ENCODE results near the gene AP4E1.
"Not testable (repeated sequence)": the region's sequence is repeated elsewhere in the genome, so short reads cannot be mapped to it uniquely, and the experiment has no call there.

The AP4E1 gene

DNA sequence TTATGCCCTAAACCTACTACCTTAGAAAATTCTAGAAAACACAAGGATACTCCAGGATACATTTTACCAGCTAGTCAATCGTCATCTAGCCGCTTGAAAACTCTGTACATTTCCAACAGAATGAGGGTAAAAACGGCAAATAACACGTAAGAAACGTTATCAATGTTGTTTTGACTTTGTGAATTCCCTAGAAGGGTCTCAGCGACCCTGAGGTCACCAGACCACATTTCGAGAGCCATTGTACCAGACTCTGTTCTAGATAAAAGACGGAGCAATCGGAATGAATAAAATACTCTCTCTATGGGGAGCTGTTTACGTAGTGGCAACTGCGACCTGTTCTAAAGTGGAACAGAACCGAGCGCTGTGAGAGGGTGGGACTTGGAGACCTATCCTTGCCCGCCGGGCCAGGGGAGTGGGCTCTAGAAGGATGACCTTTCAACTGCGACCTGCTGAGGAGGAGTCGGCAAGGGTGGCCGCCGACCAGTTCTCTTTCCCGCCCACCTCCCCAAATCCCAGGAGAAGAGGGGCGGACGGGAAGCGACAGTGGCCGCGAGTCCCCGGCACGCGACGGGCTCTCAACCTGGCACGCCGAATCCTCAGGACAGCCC lies 778 bp upstream of the AP4E1 start:
- TF ChIP-seq, protein P1, sequence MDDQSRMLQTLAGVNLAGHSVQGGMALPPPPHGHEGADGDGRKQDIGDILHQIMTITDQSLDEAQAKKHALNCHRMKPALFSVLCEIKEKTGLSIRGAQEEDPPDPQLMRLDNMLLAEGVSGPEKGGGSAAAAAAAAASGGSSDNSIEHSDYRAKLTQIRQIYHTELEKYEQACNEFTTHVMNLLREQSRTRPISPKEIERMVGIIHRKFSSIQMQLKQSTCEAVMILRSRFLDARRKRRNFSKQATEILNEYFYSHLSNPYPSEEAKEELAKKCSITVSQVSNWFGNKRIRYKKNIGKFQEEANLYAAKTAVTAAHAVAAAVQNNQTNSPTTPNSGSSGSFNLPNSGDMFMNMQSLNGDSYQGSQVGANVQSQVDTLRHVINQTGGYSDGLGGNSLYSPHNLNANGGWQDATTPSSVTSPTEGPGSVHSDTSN (CRISPR knock-in tag; IDR thresholded peaks at IDR 0.05): peak; percentile 41; the same call in 1 of the 2 replicates
- peak; percentile 9 for TF ChIP-seq ZNF335 (tag by site-specific recombination; conservative IDR thresholded peaks at IDR 0.05)
- TF ChIP-seq ZNF514 (tag by site-specific recombination; IDR thresholded peaks at IDR 0.05): no peak
- TF ChIP-seq SP2 (tag by site-specific recombination; IDR thresholded peaks at IDR 0.05): 0 out of 2 replicates have a peak, but pooled peaks have one; percentile 7
- TF ChIP-seq ZNF341 (tag by site-specific recombination; IDR thresholded peaks at IDR 0.05; ENCODE audit: low read depth): 0 out of 2 replicates have a peak, but pooled peaks have one; percentile 10
- TF ChIP-seq SP3 (tag by site-specific recombination; IDR thresholded peaks at IDR 0.05): peak; percentile 37; the same call in 1 of the 2 replicates
- no peaks in the 10 kb centered on the region for H3K4me1 ChIP-seq (ENCODE audit: control insufficient read depth, insufficient read depth, low read length)
- CTCF ChIA-PET: interaction anchor here (0.5 to 0.6 kb wide), 3 partner anchors 132 to 546 kb away, joined by 3 read pairs; no protein-coding TSS in a partner anchor
- peak overlapping the region; percentile 78 for H3K4me3 ChIP-seq (ENCODE audit: low read depth, low read length)
- H3K9me3 ChIP-seq (ENCODE audit: control insufficient read depth, insufficient read depth, low read depth, low read length): no peaks in the 10 kb centered on the region
- H3K36me3 ChIP-seq (ENCODE audit: control insufficient read depth in 2 of 2, insufficient read depth in 1 of 2, low read length in 2 of 2): peaks cover 3 to 5% of the 10 kb centered on the region in 2 experiments; a peak in 2 of 3 replicates
- POLR2A ChIA-PET: no interaction called here
- H3K27ac ChIP-seq (ENCODE audit: extremely low read depth, low read depth, low read length): peak overlapping the region; percentile 64; the same call in 1 of the 2 replicates

DNA sequence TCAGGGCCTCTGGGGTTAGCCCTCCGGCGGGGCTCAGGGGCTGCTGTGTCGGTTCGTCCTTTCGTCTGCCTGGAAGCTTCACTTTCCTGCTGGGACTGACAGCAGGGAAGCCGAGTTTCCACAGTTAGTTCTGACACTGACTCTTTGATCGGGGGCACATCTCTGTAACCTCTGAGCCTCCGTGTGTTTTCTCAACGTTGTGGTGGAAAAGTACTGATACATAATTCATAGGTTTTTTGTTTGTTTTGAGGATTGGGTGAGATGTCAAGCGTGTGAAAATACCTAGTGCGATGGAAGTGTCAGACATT lies 481 bp downstream of the AP4E1 start:
- peak overlapping the region; percentile 51; the same call in 1 of the 2 replicates for H3K27ac ChIP-seq (ENCODE audit: extremely low read depth, low read depth, low read length)
- H3K4me1 ChIP-seq (ENCODE audit: control insufficient read depth, insufficient read depth, low read length): no peaks in the 10 kb centered on the region
- no peaks in the 10 kb centered on the region for H3K9me3 ChIP-seq (ENCODE audit: control insufficient read depth, insufficient read depth, low read depth, low read length)
- H3K36me3 ChIP-seq (ENCODE audit: control insufficient read depth in 2 of 2, insufficient read depth in 1 of 2, low read length in 2 of 2): peaks cover 5 to 8% of the 10 kb centered on the region in 2 experiments; a peak in 2 of 3 replicates
- CTCF ChIA-PET: interaction anchor here (0.6 to 1.0 kb wide), 7 partner anchors 22 to 614 kb away, joined by 3 to 4 read pairs (median 3); no protein-coding TSS in a partner anchor
- H3K4me3 ChIP-seq (ENCODE audit: low read depth, low read length): peak overlapping the region; percentile 78
- TF ChIP-seq ZBTB8A (tag by site-specific recombination; IDR thresholded peaks at IDR 0.05) (0 out of 2 replicates have a peak, but pooled peaks have one; percentile 8), ZNF214 (tag by site-specific recombination; IDR thresholded peaks at IDR 0.05; ENCODE audit: borderline replicate concordance) (no peak), ZBTB20 (tag by site-specific recombination; IDR thresholded peaks at IDR 0.05) (peak; percentile 9; the same call in 1 of the 2 replicates), ZIC2 (tag by site-specific recombination; IDR thresholded peaks at IDR 0.05) (peak; percentile 86), ZNF335 (tag by site-specific recombination; conservative IDR thresholded peaks at IDR 0.05) (peak; percentile 88), PRDM1 (tag by site-specific recombination; IDR thresholded peaks at IDR 0.05) (0 out of 2 replicates have a peak, but pooled peaks have one; percentile 5), REPIN1 (tag by site-specific recombination; IDR thresholded peaks at IDR 0.05; ENCODE audit: low read depth) (no peak), GLIS1 (tag by site-specific recombination; IDR thresholded peaks at IDR 0.05) (no peak), ZNF623 (tag by site-specific recombination; IDR thresholded peaks at IDR 0.05) (no peak)
- TF ChIP-seq, protein P2, sequence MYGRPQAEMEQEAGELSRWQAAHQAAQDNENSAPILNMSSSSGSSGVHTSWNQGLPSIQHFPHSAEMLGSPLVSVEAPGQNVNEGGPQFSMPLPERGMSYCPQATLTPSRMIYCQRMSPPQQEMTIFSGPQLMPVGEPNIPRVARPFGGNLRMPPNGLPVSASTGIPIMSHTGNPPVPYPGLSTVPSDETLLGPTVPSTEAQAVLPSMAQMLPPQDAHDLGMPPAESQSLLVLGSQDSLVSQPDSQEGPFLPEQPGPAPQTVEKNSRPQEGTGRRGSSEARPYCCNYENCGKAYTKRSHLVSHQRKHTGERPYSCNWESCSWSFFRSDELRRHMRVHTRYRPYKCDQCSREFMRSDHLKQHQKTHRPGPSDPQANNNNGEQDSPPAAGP (tag by site-specific recombination; IDR thresholded peaks at IDR 0.05): no peak
- TF ChIP-seq, protein P3, sequence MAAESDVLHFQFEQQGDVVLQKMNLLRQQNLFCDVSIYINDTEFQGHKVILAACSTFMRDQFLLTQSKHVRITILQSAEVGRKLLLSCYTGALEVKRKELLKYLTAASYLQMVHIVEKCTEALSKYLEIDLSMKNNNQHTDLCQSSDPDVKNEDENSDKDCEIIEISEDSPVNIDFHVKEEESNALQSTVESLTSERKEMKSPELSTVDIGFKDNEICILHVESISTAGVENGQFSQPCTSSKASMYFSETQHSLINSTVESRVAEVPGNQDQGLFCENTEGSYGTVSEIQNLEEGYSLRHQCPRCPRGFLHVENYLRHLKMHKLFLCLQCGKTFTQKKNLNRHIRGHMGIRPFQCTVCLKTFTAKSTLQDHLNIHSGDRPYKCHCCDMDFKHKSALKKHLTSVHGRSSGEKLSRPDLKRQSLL (tag by site-specific recombination; IDR thresholded peaks at IDR 0.05): no peak
- TF ChIP-seq, protein P4, sequence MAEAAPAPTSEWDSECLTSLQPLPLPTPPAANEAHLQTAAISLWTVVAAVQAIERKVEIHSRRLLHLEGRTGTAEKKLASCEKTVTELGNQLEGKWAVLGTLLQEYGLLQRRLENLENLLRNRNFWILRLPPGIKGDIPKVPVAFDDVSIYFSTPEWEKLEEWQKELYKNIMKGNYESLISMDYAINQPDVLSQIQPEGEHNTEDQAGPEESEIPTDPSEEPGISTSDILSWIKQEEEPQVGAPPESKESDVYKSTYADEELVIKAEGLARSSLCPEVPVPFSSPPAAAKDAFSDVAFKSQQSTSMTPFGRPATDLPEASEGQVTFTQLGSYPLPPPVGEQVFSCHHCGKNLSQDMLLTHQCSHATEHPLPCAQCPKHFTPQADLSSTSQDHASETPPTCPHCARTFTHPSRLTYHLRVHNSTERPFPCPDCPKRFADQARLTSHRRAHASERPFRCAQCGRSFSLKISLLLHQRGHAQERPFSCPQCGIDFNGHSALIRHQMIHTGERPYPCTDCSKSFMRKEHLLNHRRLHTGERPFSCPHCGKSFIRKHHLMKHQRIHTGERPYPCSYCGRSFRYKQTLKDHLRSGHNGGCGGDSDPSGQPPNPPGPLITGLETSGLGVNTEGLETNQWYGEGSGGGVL (tag by site-specific recombination; IDR thresholded peaks at IDR 0.05): no peak
- POLR2A ChIA-PET: no interaction called here

- peaks cover 5 to 14% of the 10 kb centered on the region in 2 experiments; a peak in 2 of 3 replicates for H3K36me3 ChIP-seq (ENCODE audit: control insufficient read depth in 2 of 2, insufficient read depth in 1 of 2, low read length in 2 of 2)
- CTCF ChIA-PET; H3K4me3 ChIP-seq (ENCODE audit: low read depth, low read length); H3K9me3 ChIP-seq (ENCODE audit: control insufficient read depth, insufficient read depth, low read depth, low read length); H3K27ac ChIP-seq (ENCODE audit: extremely low read depth, low read depth, low read length); POLR2A ChIA-PET; H3K4me1 ChIP-seq (ENCODE audit: control insufficient read depth, insufficient read depth, low read length): not testable (repeated sequence)
Observed at GRCh38 chr15:50910426-50910795, 1.9 kb downstream of the AP4E1 start.
